ENCODE results near the gene TRIM9. TPM values are rescaled to one million over a fixed set of nuclear protein-coding genes. Genes with fewer than 3 reads are reported as not detected.
"Not testable (repeated sequence)": the region's sequence is repeated elsewhere in the genome, so short reads cannot be mapped to it uniquely, and the experiment has no call there.

TRIM9 gene
- total RNA-seq, 4 donors from 2014 or later = 2.4 to 7.6 (median 3.4) TPM

- Histone ChIP-seq H3K9me3 (no peaks in the 10 kb centered on the region), H3K4me1 (peaks cover 4% of the 10 kb centered on the region in 2 donors), H3K27me3 (no peaks in the 10 kb centered on the region), H3K36me3 (no peaks in the 10 kb centered on the region), H3K27ac (peak overlapping the region; percentile 70 to 85), H3K4me3 (no peak overlapping the region)
- intact Hi-C loops (cut with DNase I; ENCODE audit: low total_unique reads) = no loop called here
- DNase-seq = peak in 1 of 2 donors; percentile 60
- TF ChIP-seq CTCF (IDR thresholded peaks at IDR 0.05) (no peak), POLR2A (IDR thresholded peaks at IDR 0.05) (no peak)
Observed at GRCh38 chr14:50957296-50957695, 137.6 kb downstream of the TRIM9 start.

- H3K36me3 ChIP-seq; H3K4me1 ChIP-seq; H3K27me3 ChIP-seq; intact Hi-C loops (cut with DNase I; ENCODE audit: low total_unique reads); H3K4me3 ChIP-seq; DNase-seq; H3K9me3 ChIP-seq: not testable (repeated sequence)
- H3K27ac ChIP-seq = peak overlapping the region; percentile 79 to 85
Observed at GRCh38 chr14:50956421-50956820, 138.5 kb downstream of the TRIM9 start.

- H3K4me3 ChIP-seq = no peak overlapping the region
- intact Hi-C loops (cut with DNase I; ENCODE audit: low total_unique reads) = no loop called here
- H3K9me3 ChIP-seq = no peaks in the 10 kb centered on the region
- no peaks in the 10 kb centered on the region for H3K4me1 ChIP-seq
- no peaks in the 10 kb centered on the region for H3K36me3 ChIP-seq
- TF ChIP-seq CTCF (IDR thresholded peaks at IDR 0.05) (peak in 3 of 4 experiments; percentile 7 to 49 (median 45)), POLR2A (IDR thresholded peaks at IDR 0.05) (no peak)
- peak; percentile 67 to 88 for DNase-seq
- peak overlapping the region; percentile 79 to 85 for H3K27ac ChIP-seq
- H3K27me3 ChIP-seq = no peaks in the 10 kb centered on the region
Observed at GRCh38 chr14:50955373-50956043, 139.4 kb downstream of the TRIM9 start.

- H3K36me3 ChIP-seq = no peaks in the 10 kb centered on the region
- intact Hi-C loops (cut with DNase I; ENCODE audit: low total_unique reads) = no loop called here
- H3K27ac ChIP-seq = peak overlapping the region; percentile 79 to 85
- no peak for TF ChIP-seq POLR2A (IDR thresholded peaks at IDR 0.05)
- peak; percentile 67 to 80 (median 76) for TF ChIP-seq CTCF (IDR thresholded peaks at IDR 0.05)
- H3K9me3 ChIP-seq = no peaks in the 10 kb centered on the region
- DNase-seq = no peak
- H3K4me1 ChIP-seq = no peaks in the 10 kb centered on the region
- no peak overlapping the region for H3K4me3 ChIP-seq
- H3K27me3 ChIP-seq = no peaks in the 10 kb centered on the region
Observed at GRCh38 chr14:50954811-50955372, 140.0 kb downstream of the TRIM9 start.

- no peak for DNase-seq
- H3K9me3 ChIP-seq = no peaks in the 10 kb centered on the region
- TF ChIP-seq POLR2A (IDR thresholded peaks at IDR 0.05) = no peak
- no peak for TF ChIP-seq CTCF (IDR thresholded peaks at IDR 0.05)
- no peaks in the 10 kb centered on the region for H3K4me1 ChIP-seq
- H3K27ac ChIP-seq = no peak overlapping the region
- intact Hi-C loops (cut with DNase I; ENCODE audit: low total_unique reads) = no loop called here
- H3K27me3 ChIP-seq = no peaks in the 10 kb centered on the region
- no peaks in the 10 kb centered on the region for H3K36me3 ChIP-seq
- no peak overlapping the region for H3K4me3 ChIP-seq
Observed at GRCh38 chr14:50953502-50953901, 141.4 kb downstream of the TRIM9 start.
